HG03565 (cell line): Measurements from ENCODE around the gene CEACAM19.
A peak's percentile ranks its signal among the peaks of the same experiment; 100 is the strongest.

Experiments
- ATAC-seq: cut with Tn5 transposase; IDR thresholded peaks from one replicate; pipeline ENCODE4 v1.9.1; 2021; ENCODE audit warnings: mild to moderate bottlenecking, moderate library complexity; ENCODE audit not compliant: unreplicated experiment

Gene CEACAM19

DNA sequence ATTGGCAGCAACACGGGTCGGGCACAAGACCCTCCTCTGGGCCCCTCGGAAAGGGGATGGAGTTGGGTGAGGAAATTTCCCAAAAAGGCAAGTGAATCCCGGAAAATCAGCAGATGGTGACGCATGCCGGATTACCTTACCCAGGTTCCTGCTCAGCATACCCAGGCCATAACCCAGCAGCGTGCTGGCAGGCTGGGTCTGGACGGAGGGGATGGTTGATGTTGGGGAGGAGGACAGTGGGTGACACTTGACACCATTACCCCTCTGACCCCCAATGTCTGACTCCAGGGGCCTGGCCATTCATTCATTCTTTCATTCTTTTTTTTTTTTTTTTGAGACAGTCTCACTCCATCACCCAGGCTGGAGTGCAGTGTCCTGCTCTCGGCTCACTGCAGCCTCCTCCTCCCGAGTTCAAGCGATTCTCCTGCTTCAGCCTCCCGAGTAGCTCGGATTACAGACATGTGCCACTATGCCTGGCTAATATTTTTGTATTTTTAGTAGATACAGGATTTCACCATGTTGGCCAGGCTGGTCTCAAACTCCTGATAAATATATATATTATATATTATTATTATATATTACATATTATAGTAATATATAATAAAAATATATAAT lies 26.8 kb upstream of the CEACAM19 start:
- ATAC-seq = no peak

DNA sequence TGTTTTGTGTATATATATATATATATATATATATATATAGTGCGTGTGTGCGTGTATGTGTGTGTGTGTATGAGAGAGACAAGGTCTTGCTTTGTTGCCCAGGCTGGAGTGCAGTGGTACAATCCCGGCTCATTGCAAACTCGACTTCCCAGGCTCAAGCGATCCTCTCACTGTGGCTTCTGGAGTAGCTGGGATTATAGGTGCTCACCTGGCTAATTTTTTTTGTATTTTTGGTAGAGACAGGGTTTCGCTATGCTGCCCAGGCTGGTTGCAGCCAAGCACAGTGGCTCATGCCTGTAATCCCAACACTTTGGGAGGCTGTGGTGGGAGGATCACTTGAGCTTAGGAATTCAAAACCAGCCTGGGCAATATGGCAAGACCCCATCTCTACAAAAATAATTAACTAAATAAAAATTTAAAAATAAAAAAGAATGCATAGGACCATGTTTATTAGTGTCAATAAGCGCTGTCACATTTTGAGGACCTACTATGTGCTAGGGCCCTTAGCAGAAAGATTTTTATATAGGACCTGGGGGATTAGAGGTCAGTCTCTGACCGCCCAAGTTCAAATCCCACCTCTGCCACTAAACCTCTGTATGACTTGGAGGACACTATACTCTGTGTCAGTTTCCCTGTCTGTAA lies 25.8 kb upstream of the CEACAM19 start:
- ATAC-seq = no peak

DNA sequence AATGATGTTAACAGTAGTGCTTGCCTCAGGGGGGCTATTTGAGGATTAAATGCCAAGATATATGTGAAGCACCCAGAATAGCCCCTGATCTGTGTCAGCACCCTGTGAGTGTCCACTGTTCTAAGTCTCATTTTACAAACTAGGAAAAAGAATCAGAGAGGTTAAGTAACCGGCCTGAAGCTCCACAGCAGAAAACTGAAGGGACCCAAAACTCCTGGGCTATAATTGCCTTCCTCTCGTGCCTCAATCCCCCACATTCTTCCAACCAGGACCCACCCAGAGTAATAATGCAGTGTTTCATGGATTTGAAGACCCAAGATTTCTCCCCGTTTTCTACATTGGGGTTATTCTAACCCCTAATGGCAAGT lies 25.2 kb upstream of the CEACAM19 start:
- ATAC-seq = no peak

DNA sequence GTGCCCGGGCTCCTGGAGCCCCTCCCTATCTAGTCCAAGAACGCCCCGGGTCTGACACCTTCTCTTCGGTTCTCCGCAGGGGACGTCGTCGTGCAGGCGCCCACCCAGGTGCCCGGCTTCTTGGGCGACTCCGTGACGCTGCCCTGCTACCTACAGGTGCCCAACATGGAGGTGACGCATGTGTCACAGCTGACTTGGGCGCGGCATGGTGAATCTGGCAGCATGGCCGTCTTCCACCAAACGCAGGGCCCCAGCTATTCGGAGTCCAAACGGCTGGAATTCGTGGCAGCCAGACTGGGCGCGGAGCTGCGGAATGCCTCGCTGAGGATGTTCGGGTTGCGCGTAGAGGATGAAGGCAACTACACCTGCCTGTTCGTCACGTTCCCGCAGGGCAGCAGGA lies 24.1 kb upstream of the CEACAM19 start:
- no peak for ATAC-seq

DNA sequence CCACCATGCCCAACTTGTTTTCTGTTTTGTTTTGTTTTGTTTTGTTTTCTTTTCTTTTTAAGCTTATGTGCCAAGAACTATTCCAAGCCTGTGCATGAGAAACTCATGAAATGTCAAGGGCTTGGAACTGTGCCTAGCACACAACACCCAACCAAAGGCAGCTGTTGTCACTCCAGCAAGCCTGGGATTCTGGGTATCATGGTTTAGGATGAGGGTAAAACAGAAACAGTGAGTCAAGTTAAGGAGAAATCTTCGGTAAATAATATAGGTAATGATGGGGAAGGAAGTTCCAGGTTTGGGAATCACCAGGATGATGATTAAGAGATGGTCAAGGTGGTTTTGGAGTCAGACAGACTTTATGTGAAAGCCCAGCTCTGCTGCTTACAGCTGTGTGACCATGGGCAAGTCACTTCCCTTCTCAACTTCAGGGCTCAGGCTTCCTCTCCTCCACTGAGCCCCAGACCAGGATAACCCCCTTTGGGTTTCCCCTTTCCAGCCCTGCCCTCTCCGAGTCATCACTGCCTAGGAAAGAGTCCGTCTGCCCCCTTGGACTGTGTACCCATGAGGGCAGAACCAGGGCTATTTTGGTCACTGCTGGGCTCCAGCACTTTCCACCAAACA lies 22.5 kb upstream of the CEACAM19 start:
- ATAC-seq = no peak

DNA sequence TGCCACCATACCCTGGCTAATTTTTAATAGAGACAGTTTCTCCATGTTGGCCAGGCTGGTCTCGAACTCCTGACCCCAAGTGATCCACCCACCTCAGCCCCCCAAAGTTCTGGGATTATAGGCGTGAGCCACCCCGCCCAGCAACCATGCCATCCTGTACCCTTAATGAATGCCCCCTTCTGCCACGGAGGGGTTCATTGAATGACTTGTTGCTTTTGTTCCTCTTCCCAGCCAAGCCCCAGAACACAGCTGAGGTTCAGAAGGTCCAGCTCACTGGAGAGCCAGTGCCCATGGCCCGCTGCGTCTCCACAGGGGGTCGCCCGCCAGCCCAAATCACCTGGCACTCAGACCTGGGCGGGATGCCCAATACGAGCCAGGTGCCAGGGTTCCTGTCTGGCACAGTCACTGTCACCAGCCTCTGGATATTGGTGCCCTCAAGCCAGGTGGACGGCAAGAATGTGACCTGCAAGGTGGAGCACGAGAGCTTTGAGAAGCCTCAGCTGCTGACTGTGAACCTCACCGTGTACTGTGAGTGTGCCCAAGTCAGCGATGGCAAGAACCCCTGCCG lies 21.6 kb upstream of the CEACAM19 start:
- no peak for ATAC-seq

DNA sequence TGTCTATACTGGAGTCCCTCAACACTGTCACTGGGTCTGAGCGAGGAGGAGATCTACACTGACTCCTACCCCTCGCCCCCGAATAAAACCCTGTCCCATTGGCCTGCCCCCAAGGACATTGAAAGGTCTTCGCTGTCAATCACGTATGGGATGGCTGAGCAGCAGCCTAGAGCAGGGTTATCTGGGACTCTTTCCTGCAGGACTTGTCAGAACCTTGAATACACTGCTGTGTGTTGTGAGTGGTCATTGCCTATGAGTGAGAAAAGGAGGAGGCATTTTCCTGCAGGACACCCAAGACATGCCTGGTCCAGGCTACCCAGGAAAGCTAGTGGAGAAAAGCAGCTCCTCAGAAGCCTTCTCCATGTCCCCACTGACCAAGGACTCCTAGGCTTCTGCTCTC lies 17.9 kb upstream of the CEACAM19 start:
- ATAC-seq = no peak

DNA sequence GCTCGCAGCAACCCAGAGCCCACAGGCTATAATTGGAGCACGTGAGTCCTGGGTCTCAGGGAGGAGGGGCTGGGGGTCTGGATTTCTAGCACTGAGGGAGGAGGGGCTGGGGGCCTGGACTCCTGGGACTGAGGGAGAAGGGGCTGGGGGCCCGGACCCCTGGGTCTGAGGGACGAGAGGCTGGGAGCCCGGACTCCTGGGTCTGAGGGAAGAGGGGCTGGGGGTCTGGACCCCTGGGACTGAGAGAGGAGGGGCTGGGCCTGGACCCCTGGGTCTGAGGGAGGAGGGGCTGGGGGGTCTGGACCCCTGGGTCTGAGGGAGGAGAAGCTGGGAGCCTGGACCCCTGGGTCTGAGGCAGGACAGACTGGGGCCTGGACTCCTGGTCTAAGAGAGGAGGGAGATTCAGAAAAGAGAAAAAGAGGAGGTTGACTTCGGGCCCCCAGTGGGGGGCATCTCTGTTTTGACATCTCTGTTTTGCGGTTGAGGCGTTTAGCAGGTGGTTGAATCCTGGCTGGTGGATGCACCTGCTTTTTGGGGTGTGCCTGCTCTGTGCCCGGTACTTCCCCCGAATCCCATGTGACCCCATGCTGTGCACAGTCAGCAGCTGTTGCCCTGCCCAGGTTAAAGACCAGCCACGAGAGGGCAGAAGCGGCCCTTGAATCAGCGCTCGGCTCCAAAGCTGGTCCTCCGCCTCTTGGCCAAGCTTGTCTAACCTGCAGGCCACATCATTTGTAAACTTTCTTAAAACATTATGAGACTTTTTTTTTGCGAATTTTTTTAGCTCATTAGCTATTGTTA lies 17.1 kb upstream of the CEACAM19 start:
- peak; percentile 75 for ATAC-seq

DNA sequence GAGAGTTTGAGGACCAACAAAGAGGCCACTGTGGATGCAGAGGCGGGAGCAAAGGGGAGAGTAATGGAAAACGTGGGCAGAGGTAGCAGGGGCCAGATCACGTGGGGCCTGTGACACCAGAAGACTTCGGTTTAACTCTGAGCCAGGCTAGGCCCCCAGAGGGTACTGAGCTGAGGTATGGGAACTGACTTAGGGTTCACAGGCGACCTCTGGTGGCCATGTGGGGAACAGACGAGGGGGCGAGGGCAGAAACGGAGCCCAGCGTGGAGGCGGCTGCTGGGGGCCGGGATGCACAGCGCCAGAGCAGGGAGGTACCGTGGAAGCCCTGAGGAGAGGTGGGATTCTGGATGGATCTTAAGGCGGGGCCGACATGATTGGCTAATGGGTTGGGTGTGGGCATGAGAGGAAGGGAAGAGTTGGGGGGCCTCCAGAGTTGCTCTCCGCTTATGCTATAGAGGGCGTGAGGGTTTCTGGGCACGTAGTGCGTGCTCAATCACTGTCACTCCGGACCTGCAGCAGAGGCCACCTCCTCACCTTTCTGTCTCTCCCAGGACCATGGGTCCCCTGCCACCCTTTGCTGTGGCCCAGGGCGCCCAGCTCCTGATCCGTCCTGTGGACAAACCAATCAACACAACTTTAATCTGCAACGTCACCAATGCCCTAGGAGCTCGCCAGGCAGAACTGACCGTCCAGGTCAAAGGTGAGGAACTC lies 13.9 kb upstream of the CEACAM19 start:
- no peak for ATAC-seq

DNA sequence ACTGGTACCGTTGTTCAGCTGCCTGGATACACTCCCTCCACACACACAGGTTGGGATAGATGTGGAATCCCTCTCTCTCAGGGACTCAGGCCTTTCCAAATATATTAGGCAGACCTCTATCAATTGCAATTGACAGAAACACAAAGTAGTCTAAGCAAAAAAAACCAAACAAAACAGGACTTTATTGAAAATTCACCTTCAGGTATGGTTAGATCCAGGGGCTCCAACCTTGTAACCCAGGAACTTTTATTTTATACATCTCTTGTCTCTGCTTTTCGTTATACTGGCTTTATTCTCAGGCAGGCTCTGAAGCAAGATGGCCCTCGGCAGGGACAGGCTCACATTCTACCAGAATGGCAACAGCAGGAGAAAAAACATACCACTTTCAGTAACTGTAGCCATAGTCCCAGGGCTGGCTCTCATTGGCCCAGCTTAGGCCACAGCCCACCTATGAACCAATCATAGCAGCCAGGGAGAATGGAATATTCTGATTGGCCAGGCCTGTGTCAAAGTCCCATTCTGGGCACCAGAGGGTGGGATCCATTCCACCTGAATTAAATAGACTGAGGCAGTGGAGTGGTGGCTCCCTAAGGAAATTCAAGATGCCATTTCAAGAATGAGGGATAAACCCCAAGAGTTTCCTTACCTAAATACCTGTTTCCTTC lies 13.1 kb upstream of the CEACAM19 start:
- no peak for ATAC-seq

DNA sequence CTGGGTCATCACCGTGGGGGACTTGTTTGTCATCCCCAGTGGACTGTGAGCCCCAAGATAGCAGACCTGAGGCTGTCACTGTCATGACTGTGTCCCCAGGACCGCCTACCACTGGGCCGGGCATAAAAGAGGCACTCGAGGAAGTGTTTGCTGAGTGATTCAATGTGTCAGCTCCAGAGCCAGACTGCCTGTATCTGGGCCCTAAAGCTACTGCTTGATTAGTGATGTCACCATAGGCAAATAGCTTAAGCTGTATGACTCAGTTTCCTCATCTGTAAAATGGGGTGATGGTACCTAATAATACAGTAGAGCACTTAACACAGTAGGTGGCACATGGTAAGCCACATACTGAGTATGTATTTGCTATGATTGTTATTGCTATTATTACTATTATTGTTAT lies 11.2 kb upstream of the CEACAM19 start:
- no peak for ATAC-seq

DNA sequence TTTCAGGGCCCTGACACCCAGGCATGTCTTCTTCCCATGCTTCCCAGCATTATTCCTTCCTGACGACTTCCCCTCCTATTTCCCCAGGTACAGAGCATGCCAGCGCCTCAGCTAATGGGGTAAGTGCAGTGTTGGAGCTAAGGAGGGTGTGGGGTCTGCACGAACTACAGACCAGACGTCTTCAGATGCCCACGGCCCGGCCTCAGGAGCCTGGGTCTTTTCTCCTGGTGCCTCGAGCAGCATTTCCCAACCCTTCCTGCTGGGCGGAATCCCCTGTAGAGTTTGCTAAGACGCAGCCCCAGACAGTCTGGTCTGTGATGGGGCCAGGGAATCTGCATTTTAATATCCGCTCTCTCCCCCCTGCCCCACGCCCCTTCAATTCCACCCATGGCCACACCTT lies 10.1 kb upstream of the CEACAM19 start:
- ATAC-seq = no peak

DNA sequence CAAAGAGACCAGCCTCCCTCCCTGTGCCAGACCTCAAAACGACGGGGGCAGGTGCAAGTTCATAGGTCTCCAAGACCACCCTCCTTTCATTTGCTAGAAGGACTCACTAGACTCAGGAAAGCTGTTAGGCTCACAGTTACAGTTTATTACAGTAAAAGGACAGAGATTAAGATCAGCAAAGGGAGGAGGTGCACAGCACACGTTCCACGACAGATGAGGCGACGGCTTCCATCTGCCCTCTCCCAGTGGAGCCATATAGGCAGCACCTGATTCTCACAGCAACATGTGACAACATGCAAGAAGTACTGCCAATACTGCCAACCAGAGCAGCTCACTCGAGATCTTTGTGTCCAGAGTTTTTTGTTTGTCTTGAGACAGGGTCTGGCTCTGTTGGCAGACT lies 9.4 kb upstream of the CEACAM19 start:
- ATAC-seq = no peak

DNA sequence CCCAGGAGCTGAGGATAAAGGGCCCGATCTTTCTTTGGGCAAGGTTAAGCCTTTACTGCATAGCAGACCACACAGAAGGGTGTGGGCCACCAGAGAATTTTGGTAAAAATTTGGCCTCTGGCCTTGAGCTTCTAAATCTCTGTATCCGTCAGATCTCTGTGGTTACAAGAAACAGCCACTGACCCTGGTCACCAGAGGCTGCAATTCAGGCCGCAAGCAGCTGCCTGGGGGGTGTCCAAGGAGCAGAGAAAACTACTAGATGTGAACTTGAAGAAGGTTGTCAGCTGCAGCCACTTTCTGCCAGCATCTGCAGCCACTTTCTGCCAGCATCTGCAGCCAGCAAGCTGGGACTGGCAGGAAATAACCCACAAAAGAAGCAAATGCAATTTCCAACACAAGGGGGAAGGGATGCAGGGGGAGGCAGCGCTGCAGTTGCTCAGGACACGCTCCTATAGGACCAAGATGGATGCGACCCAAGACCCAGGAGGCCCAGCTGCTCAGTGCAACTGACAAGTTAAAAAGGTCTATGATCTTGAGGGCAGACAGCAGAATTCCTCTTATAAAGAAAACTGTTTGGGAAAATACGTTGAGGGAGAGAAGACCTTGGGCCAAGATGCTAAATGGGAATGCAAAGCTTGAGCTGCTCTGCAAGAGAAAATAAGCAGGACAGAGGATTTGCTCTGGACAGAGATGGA lies 8.4 kb upstream of the CEACAM19 start:
- no peak for ATAC-seq

DNA sequence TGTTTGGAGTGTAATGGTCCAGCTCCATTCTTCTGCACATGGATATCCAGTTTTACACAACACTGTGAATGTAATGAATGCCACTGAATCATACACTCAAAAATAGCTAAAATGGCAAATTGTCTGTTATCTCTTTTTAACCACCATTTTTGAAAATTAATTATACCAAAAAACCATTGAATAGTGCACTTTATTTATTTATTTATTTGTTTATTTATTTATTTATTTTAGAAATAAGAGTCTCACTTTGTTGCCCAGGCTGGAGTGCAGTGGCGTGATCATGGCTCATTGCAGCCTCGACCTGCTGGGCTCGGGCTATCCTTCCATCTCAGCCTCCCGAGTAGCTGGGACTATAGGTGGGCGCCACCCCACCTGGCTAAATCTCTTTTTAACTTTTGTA lies 7.3 kb upstream of the CEACAM19 start:
- no peak for ATAC-seq

DNA sequence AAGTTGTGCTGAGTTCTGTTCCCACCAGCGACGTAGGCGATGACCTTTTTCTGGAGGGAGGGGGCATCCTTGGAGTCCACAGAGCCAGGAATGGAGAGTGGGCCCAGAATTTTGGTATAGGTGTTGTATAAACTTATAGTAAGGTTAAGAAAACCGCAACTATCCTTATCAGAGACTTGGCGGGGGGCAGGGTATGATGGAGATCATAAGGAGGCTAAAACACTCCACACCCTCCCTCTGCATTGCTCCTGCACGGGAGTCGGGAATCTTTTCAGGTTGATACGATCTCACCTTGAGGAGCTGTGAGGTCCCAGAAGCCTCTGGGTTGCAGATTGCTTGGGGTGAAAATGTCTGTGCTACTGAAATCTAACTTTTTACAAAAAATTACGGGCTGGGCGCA lies 6.3 kb upstream of the CEACAM19 start:
- ATAC-seq = no peak

DNA sequence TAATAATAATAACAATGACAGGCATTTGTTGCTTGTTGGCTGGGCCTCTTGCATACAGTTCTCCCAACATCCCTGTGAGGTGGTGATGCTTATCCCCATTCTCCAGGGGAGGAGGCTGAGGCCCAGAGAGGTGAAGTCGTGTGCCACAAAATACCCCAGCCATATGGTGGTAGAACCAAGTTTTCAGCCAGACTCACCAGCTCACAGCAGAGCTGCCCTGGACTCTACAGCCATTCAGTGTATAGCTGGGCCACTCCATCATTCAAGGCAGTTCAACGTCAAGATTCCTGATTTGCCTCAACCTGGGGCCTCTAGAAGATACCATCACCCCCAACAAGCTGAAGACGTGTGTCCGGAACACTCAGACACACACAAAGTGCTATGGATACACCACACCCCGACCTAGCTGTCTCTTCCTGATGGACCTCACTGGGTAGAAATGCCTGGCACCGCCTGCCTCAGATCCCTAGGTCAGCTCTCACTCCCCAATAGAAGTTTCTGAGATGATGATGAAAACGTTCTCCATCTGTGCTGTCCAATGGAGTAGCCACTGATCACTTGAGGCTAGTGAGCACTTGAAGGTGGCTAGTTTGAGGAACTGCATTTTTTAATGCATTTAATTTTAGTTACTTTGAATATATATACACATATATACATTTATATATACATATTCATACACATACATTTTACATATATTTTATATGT lies 4.3 kb upstream of the CEACAM19 start:
- no peak for ATAC-seq

DNA sequence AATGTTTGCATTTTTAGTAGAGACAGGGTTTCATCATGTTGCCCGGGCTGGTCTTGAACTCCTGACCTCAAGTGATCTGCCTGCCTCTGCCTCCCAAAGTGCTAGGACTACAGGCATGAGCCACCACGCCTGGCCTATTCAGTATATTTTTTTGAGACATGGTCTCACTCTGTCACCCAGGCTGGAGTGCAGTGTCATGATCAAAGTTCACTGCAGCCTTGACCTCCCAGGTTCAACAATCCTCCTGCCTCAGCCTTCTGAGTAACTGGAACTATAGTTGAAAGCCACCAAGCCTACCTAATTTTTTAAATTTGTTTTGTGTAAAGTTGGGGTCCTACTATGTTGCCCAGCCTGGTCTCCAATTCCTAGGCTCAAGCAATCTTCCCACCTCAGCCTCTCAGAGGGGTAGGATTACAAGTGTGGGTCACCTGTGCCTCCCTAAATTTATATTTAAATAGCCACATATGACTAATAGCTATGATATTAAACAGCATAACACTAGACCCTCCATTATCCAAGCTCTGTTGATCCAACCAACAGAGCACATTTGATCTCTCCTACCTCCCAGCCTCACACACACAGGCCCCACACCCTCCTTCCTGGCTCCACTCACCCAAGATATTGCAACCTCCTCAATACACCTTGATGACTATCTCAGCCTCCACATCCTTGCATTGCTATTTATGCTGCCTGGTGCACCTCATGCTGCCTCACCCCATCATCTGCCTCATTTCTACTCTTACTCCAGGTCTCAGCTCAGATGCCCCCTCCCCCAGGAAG lies 2.1 kb upstream of the CEACAM19 start:
- ATAC-seq = no peak
